Caco-2 (cell line): ENCODE data around the gene KYNU. TPM values are rescaled to one million over a fixed set of nuclear protein-coding genes. Genes with fewer than 3 reads are reported as not detected.

Experiments used
- BruUV-seq: library from RNA; stranded (reverse); fragments of 400-500 nt; replicated peaks from 2 replicates; lab custom pipeline; 2021; lab: Mats Ljungman, UMichigan
- CTCF ChIA-PET: fragments of 300-600 bp; sonication (Branson Sonifier 250); formaldehyde crosslinking; loops from one replicate; lab custom pipeline; 2022; ENCODE audit warnings: antibody characterized with exemption; lab: Charles Lee
- POLR2A ChIA-PET: fragments of 300-600 bp; sonication (Branson Sonifier 250); formaldehyde crosslinking; loops from one replicate; lab custom pipeline; 2022; ENCODE audit warnings: antibody characterized with exemption; lab: Charles Lee
- DNase-seq, 2 experiments: peaks; one replicate each; pipeline versions ENCODE4 v3.0.0 to v3.0.0-alpha.2; 2020 to 2022
- H3K27me3 ChIP-seq: replicated peaks from 2 replicates; pipeline ENCODE4 v1.6.0; 2011; ENCODE audit warnings: low read length; ENCODE audit not compliant: control insufficient read depth, insufficient read depth
- H3K36me3 ChIP-seq: 2 replicates; pipeline ENCODE4 v1.5.1; 2011; ENCODE audit warnings: low read length; ENCODE audit not compliant: control insufficient read depth, insufficient read depth
- H3K4me1 ChIP-seq: fragments of 250-450 bp; sonication (Bioruptor Pico); 2 replicates; pipeline ENCODE4 v1.5.1; 2020; ENCODE audit warnings: mild to moderate bottlenecking
- H3K4me3 ChIP-seq: 2 replicates; pipeline ENCODE4 v1.5.1; 2011; ENCODE audit warnings: low read depth, mild to moderate bottlenecking, control low read depth, low read length
- H3K9me3 ChIP-seq: fragments of 250-450 bp; sonication (Bioruptor Pico); 2 replicates; pipeline ENCODE4 v1.5.1; 2020; ENCODE audit warnings: mild to moderate bottlenecking, moderate library complexity
- H3K27ac Mint-ChIP-seq: one replicate; pipeline ENCODE4 v1.8.0; 2022; ENCODE audit warnings: mixed read lengths; ENCODE audit not compliant: unreplicated experiment
- H3K27me3 Mint-ChIP-seq: one replicate; pipeline ENCODE4 v1.8.0; 2022; ENCODE audit warnings: mixed read lengths; ENCODE audit not compliant: insufficient read depth, unreplicated experiment
- H3K36me3 Mint-ChIP-seq: one replicate; pipeline ENCODE4 v1.8.0; 2022; ENCODE audit warnings: mild to moderate bottlenecking, mixed read lengths; ENCODE audit not compliant: insufficient read depth, unreplicated experiment
- H3K4me1 Mint-ChIP-seq: one replicate; pipeline ENCODE4 v1.8.0; 2022; ENCODE audit warnings: low read depth, mixed read lengths; ENCODE audit not compliant: unreplicated experiment
- H3K4me3 Mint-ChIP-seq: one replicate; pipeline ENCODE4 v1.8.0; 2022; ENCODE audit warnings: mild to moderate bottlenecking, moderate library complexity, mixed read lengths; ENCODE audit not compliant: unreplicated experiment
- H3K9me3 Mint-ChIP-seq: one replicate; pipeline ENCODE4 v1.8.0; 2022; ENCODE audit warnings: mixed read lengths; ENCODE audit not compliant: unreplicated experiment
- intact Hi-C: fragments of 100-400 bp; cut with micrococcal nuclease; formaldehyde crosslinking; loops from one replicate; pipeline ENCODE4 v1.10.0; 2022; ENCODE audit not compliant: unreplicated experiment
- total RNA-seq: library from RNA; stranded (reverse); gene quantifications from 2 replicates; pipeline ENCODE4 v1.2.3, GENCODE V29; 2022
- TF ChIP-seq, protein P1 (sequence below), 2 experiments: fragments of 200-600 bp in 1 of 2; IDR thresholded peaks; 1 replicate in 1 of 2; 2 replicates in 1 of 2; pipeline versions ENCODE4 v1.5.1 to v1.8.0; 2011 to 2022; ENCODE audit warnings: antibody characterized with exemption in 1 of 2, control low read depth in 1 of 2, inconsistent platforms in 1 of 2, low read depth in 1 of 2, low read length in 1 of 2, mild to moderate bottlenecking in 1 of 2, moderate library complexity in 1 of 2; ENCODE audit not compliant: insufficient read depth in 1 of 2, severe bottlenecking in 1 of 2, unreplicated experiment in 1 of 2

Gene KYNU
- total RNA-seq, 1 experiment from 2014 or later, result 4.3 TPM

DNA sequence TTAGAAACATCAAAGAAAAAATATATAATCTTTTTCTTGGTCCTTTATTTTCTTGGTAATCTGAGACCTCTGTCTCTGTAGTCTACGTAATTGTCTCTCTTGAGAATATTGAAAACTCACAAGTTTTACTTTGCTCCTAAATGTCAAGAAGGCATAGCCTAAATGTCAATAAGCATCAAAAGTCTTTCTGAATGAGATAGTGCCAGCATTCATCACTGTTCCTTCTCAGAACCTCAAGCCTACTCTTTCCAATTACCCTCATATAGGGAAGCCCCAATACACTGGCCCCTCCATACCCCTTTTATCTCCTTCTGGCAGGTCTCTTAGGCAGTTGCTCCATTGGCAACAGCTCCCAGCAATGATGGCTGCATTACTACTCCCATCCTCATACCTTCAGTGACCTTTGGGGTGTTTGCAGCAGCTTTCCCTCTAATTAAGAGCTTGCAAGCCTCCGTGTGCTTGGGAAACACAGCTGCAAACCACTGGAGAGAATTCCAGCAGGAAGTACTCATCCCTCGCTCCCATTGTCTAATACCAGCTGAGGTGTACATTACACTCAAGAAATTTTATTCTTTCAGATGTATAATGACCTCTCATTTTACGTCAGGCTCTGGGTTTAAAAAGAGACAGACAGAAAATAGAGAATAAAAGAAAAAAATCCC lies 95.8 kb downstream of the KYNU start:
- H3K27me3 Mint-ChIP-seq, result no peaks in the 10 kb centered on the region
- Histone ChIP-seq H3K9me3 (no peaks in the 10 kb centered on the region), H3K27me3 (no peaks in the 10 kb centered on the region), H3K36me3 (no peaks in the 10 kb centered on the region), H3K4me1 (peaks cover 35% of the 10 kb centered on the region), H3K4me3 (no peak overlapping the region)
- H3K9me3 Mint-ChIP-seq, result no peaks in the 10 kb centered on the region
- no peak overlapping the region for H3K4me3 Mint-ChIP-seq
- H3K36me3 Mint-ChIP-seq, result no peaks in the 10 kb centered on the region
- peaks cover 13% of the 10 kb centered on the region for H3K4me1 Mint-ChIP-seq
- BruUV-seq, result no TSS peak
- TF ChIP-seq, protein P1, sequence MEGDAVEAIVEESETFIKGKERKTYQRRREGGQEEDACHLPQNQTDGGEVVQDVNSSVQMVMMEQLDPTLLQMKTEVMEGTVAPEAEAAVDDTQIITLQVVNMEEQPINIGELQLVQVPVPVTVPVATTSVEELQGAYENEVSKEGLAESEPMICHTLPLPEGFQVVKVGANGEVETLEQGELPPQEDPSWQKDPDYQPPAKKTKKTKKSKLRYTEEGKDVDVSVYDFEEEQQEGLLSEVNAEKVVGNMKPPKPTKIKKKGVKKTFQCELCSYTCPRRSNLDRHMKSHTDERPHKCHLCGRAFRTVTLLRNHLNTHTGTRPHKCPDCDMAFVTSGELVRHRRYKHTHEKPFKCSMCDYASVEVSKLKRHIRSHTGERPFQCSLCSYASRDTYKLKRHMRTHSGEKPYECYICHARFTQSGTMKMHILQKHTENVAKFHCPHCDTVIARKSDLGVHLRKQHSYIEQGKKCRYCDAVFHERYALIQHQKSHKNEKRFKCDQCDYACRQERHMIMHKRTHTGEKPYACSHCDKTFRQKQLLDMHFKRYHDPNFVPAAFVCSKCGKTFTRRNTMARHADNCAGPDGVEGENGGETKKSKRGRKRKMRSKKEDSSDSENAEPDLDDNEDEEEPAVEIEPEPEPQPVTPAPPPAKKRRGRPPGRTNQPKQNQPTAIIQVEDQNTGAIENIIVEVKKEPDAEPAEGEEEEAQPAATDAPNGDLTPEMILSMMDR (IDR thresholded peaks at IDR 0.05; ENCODE audit: insufficient read depth in 1 of 2, low read depth in 1 of 2, low read length in 1 of 2, severe bottlenecking in 1 of 2, unreplicated experiment in 1 of 2), result no peak
- intact Hi-C loops, result no loop called here
- ChIA-PET CTCF (no interaction called here), POLR2A (no interaction called here)
- DNase-seq, result no peak
- H3K27ac Mint-ChIP-seq, result peak overlapping the region; percentile 77

DNA sequence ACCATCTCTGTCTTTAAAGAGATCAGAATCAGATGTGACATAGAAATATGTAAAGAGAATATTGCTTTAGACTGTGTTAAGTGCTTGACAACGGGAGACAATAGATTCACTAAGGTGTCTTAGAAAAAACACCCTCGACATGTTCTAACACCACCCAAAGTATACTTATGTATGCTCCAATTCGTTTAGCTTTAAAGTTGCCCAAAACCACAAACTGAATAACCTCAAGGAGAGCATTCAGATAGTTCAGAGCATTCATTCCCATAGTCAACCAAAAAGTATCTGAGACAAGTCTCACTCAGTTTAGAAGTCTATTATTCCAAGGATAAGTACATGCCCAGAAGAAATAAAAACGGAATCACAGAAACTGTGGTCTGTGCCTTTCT lies 96.4 kb downstream of the KYNU start:
- no peak for DNase-seq
- Histone ChIP-seq H3K36me3 (no peaks in the 10 kb centered on the region), H3K4me3 (no peak overlapping the region), H3K4me1 (peaks cover 35% of the 10 kb centered on the region), H3K27me3 (no peaks in the 10 kb centered on the region), H3K9me3 (no peaks in the 10 kb centered on the region)
- Mint-ChIP-seq H3K36me3 (no peaks in the 10 kb centered on the region), H3K27ac (peak overlapping the region; percentile 77), H3K4me3 (peak overlapping the region; percentile 18), H3K4me1 (peaks cover 13% of the 10 kb centered on the region), H3K9me3 (no peaks in the 10 kb centered on the region), H3K27me3 (no peaks in the 10 kb centered on the region)
- BruUV-seq, result no TSS peak
- ChIA-PET POLR2A (no interaction called here), CTCF (interaction anchor here (1.0 to 1.3 kb wide), 2 partner anchors 61 to 178 kb away, joined by 3 to 4 read pairs; no protein-coding TSS in a partner anchor)
- intact Hi-C loops, result loop anchor here (2.0 kb wide), 1 partner anchor 19 kb away; no protein-coding TSS in a partner anchor
- TF ChIP-seq, protein P1 (IDR thresholded peaks at IDR 0.05; ENCODE audit: insufficient read depth in 1 of 2, low read depth in 1 of 2, low read length in 1 of 2, severe bottlenecking in 1 of 2, unreplicated experiment in 1 of 2), result no peak

DNA sequence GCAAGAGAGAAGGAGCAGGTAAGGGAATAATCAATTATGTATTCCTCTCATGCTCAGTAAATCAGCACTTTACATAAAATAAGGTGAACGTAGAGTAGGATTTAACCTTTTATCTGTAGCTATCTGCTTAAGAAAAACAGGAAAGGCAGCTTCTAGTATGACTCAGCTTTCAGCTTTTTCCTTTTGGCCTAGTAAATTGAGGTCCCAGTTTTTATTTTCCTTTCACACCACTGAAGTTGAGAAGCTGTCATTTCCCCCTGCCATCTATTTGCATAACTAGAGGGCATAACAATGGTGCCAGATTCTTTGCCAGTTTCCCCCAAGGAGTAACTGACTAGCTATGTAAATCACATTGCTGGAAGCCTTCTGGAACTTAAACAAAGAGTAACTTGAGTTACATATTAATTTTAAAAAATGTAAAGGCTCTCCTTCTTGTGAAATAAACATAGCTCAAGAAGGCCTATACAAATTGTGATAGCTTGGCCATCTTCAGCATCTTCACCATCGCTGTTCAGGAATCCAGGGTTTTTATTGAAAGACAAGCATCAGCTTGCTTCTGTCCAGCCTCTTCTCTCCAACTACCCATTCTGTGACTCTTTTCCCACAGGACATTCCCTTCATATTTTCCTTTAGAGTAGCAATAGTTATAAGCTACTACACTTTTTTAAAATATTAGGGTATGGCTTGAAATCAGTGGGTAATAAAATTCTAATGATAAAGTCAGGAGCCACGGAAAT lies 97.0 kb downstream of the KYNU start:
- TF ChIP-seq, protein P1 (IDR thresholded peaks at IDR 0.05; ENCODE audit: insufficient read depth in 1 of 2, low read depth in 1 of 2, low read length in 1 of 2, severe bottlenecking in 1 of 2, unreplicated experiment in 1 of 2), result no peak
- CTCF ChIA-PET, result interaction anchor here (1.0 to 1.3 kb wide), 2 partner anchors 60 to 178 kb away, joined by 3 to 4 read pairs; no protein-coding TSS in a partner anchor
- intact Hi-C loops, result loop anchor here (2.0 kb wide), 1 partner anchor 20 kb away; no protein-coding TSS in a partner anchor
- peak overlapping the region; percentile 18 for H3K4me3 Mint-ChIP-seq
- no peaks in the 10 kb centered on the region for H3K27me3 Mint-ChIP-seq
- Histone ChIP-seq H3K4me1 (peaks cover 38% of the 10 kb centered on the region), H3K4me3 (no peak overlapping the region), H3K36me3 (no peaks in the 10 kb centered on the region), H3K27me3 (no peaks in the 10 kb centered on the region), H3K9me3 (no peaks in the 10 kb centered on the region)
- DNase-seq, result peak in 1 of 2 experiments; percentile 42
- peak overlapping the region; percentile 77 for H3K27ac Mint-ChIP-seq
- no peaks in the 10 kb centered on the region for H3K9me3 Mint-ChIP-seq
- peaks cover 13% of the 10 kb centered on the region for H3K4me1 Mint-ChIP-seq
- POLR2A ChIA-PET, result no interaction called here
- no TSS peak for BruUV-seq
- no peaks in the 10 kb centered on the region for H3K36me3 Mint-ChIP-seq
